Astrocyte of the cerebellum (primary cell): ENCODE data around the gene INTS15.
"Not testable (repeated sequence)": the region's sequence is repeated elsewhere in the genome, so short reads cannot be mapped to it uniquely, and the experiment has no call there.

ENCODE experiments used
- DNase-seq: peaks from one replicate; pipeline ENCODE4 v3.0.0-alpha.2; 2011; ENCODE audit warnings: low read depth
- H3K4me3 ChIP-seq: 2 replicates; pipeline ENCODE4 v1.5.1; 2011; ENCODE audit warnings: mild to moderate bottlenecking, low read depth, low read length, moderate library complexity
- CTCF ChIP-seq: IDR thresholded peaks from 2 replicates; pipeline ENCODE4 v1.5.1; 2012; ENCODE audit warnings: low read length, low read depth, moderate library complexity, mild to moderate bottlenecking; ENCODE audit errors: missing control alignments
- in situ Hi-C: cut with HindIII; loops from 2 replicates; pipeline ENCODE4 v1.10.0; 2017; ENCODE audit warnings: low sequenced_read_pairs

Gene INTS15

GRCh38 chr7:6577369-6578113, 12.3 kb upstream of the INTS15 start, which contains the start of gene ZDHHC4:
TSS of gene ZDHHC4 (plus strand) at chr7:6577454. CDS start at chr7:6580562, 3,108 bp downstream.
- in situ Hi-C loops = no loop called here
- peak within 1 kb of the TSS; percentile 79 for H3K4me3 ChIP-seq
- peak; percentile 57 for DNase-seq
- TF ChIP-seq CTCF = no peak

- no peak for TF ChIP-seq CTCF
- no peak for DNase-seq
- peak overlapping the region; percentile 79 for H3K4me3 ChIP-seq
- in situ Hi-C loops = no loop called here
Observed at GRCh38 chr7:6578114-6579084, 11.4 kb upstream of the INTS15 start.

- in situ Hi-C loops = no loop called here
- TF ChIP-seq CTCF = peak; percentile 26
- no peak for DNase-seq
- H3K4me3 ChIP-seq = no peak overlapping the region
Observed at GRCh38 chr7:6579446-6579845, 10.4 kb upstream of the INTS15 start.

GRCh38 chr7:6585746-6586432, 3.9 kb upstream of the INTS15 start:
- in situ Hi-C loops, DNase-seq, H3K4me3 ChIP-seq: not testable (repeated sequence)

GRCh38 chr7:6588566-6588965, 1.3 kb upstream of the INTS15 start:
- in situ Hi-C loops = no loop called here
- H3K4me3 ChIP-seq = no peak overlapping the region
- TF ChIP-seq CTCF = no peak
- no peak for DNase-seq

- H3K4me3 ChIP-seq = peak overlapping the region; percentile 83
- in situ Hi-C loops = no loop called here
- no peak for DNase-seq
- no peak for TF ChIP-seq CTCF
Observed at GRCh38 chr7:6589151-6589828, 531 bp upstream of the INTS15 start.
